ACC112 (cell line): ENCODE measurements around the gene SRGAP2C.
"Not testable (repeated sequence)": the region's sequence is repeated elsewhere in the genome, so short reads cannot be mapped to it uniquely, and the experiment has no call there.

Experiments used
- H2AFZ ChIP-seq: fragments of 200-600 bp; sonication (generic); one replicate; pipeline ENCODE4 v1.6.0; 2017; ENCODE audit warnings: antibody characterized with exemption, low read length; ENCODE audit not compliant: unreplicated experiment
- H3K27ac ChIP-seq: fragments of 200-600 bp; sonication (generic); 2 replicates; pipeline ENCODE4 v1.5.1; 2014; ENCODE audit warnings: low read depth, mild to moderate bottlenecking, antibody characterized with exemption, low read length, moderate library complexity
- H3K27me3 ChIP-seq: fragments of 200-600 bp; sonication (generic); 2 replicates; pipeline ENCODE4 v1.6.1; 2014; ENCODE audit warnings: mild to moderate bottlenecking, antibody characterized with exemption, low read length, moderate library complexity, mixed read lengths; ENCODE audit not compliant: insufficient read depth
- H3K36me3 ChIP-seq: fragments of 200-600 bp; sonication (generic); 2 replicates; pipeline ENCODE4 v1.6.1; 2016; ENCODE audit warnings: mild to moderate bottlenecking, antibody characterized with exemption, low read length, moderate library complexity, mixed read lengths; ENCODE audit not compliant: insufficient read depth
- H3K4me1 ChIP-seq: fragments of 200-600 bp; sonication (generic); one replicate; pipeline ENCODE4 v1.6.1; 2016; ENCODE audit warnings: low read length, mixed read lengths; ENCODE audit not compliant: insufficient read depth, unreplicated experiment, control insufficient read depth
- H3K4me3 ChIP-seq: fragments of 200-600 bp; sonication (generic); 2 replicates; pipeline ENCODE4 v1.5.1; 2014; ENCODE audit warnings: mild to moderate bottlenecking, low read depth, low read length
- H3K79me2 ChIP-seq: fragments of 200-600 bp; sonication (generic); one replicate; pipeline ENCODE4 v1.6.0; 2016; ENCODE audit warnings: low read length; ENCODE audit not compliant: control insufficient read depth, unreplicated experiment, insufficient read depth

The SRGAP2C gene

DNA sequence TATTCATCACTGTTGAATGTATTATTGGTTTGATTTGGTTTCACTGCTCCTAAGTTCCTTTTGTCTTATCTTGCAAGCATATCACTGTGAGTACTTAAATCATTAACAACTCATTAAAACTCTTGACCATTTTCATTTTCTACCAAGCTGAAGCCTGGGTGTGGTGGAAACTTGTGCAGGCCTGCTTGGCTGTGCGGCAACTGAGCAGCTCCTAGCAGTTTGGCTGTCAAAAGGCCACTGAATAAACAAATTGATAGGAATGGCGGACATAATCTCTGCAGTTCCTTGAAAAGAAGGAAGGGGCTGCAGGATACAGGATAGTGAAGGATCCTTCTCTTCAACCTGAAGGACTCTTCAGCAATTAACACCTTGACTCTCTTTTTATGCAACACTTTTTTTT, 26.0 kb downstream of the SRGAP2C start:
- not testable (repeated sequence) for H3K36me3 ChIP-seq, H3K27me3 ChIP-seq, H3K27ac ChIP-seq, H3K4me1 ChIP-seq, H3K4me3 ChIP-seq, H3K79me2 ChIP-seq, H2AFZ ChIP-seq

DNA sequence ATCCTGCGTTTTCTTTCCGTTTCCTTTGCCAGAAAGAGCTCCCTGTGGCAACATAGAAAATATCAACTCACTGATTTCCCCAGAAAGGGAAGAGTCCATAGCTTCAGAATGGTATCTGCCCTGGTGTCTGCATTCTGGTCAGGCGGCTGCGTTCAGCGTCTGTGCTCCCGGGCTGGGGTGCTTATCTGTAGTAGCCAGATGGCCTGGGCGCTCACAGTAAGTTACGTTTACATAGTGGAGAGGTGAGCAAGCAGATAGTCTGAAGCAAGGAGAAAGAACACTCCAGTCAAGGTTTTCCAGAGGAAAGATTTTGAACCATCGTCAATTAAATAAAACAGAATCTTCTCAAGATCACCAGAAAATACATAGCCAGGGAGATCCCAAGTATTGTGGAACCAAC, 28.7 kb downstream of the SRGAP2C start:
- not testable (repeated sequence) for H3K36me3 ChIP-seq, H3K27ac ChIP-seq, H3K27me3 ChIP-seq, H3K4me3 ChIP-seq, H2AFZ ChIP-seq, H3K79me2 ChIP-seq, H3K4me1 ChIP-seq

GRCh38 chr1:121214544-121215156, 29.9 kb downstream of the SRGAP2C start:
- H3K4me3 ChIP-seq, H2AFZ ChIP-seq, H3K79me2 ChIP-seq, H3K27me3 ChIP-seq, H3K36me3 ChIP-seq, H3K4me1 ChIP-seq, H3K27ac ChIP-seq: not testable (repeated sequence)

DNA sequence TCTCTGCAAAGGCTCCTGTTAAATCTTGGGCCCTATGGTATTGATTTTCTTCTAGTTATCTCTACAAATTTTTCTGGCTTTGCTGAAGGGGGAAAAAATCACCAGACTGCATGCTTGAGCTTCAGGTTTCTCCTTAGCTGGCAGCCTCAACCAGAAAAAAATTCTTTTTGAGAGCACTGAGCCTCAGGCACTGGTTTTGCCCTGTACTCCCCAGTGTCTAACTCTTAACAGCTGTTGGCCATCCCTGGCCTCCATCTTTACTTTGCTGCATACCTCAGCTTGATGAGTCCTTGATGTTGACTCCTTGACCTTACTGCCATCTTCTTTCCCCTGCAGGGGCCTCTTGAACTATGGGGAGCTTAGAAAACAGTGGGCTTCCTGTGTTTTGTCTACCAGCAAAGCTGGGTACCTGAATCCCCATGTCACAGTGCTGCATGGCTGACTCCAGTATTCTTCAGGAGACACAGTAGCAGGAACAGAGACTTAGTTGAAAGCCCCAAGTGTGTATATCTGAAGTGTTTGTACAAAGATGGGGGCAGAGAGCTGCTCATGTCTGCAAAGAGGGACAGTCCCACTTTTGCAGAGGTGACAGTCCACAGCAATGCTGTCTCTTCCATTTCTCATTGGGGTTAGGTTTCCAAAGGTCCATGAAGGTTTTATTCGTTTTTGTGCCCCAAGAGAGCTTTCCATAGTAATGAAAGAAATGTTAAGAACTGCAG, 31.1 kb downstream of the SRGAP2C start:
- H3K4me1 ChIP-seq, H3K36me3 ChIP-seq, H3K79me2 ChIP-seq, H3K4me3 ChIP-seq, H2AFZ ChIP-seq, H3K27me3 ChIP-seq, H3K27ac ChIP-seq: not testable (repeated sequence)

GRCh38 chr1:121216676-121217075, 31.9 kb downstream of the SRGAP2C start:
- not testable (repeated sequence) for H3K36me3 ChIP-seq, H3K4me1 ChIP-seq, H2AFZ ChIP-seq, H3K27ac ChIP-seq, H3K27me3 ChIP-seq, H3K4me3 ChIP-seq, H3K79me2 ChIP-seq

- not testable (repeated sequence) for H3K4me3 ChIP-seq, H3K36me3 ChIP-seq, H3K27ac ChIP-seq, H2AFZ ChIP-seq, H3K27me3 ChIP-seq, H3K79me2 ChIP-seq, H3K4me1 ChIP-seq
Measured at GRCh38 chr1:121221770-121222169, 37.0 kb downstream of the SRGAP2C start.

- H3K4me1 ChIP-seq, H3K36me3 ChIP-seq, H3K27me3 ChIP-seq, H3K27ac ChIP-seq, H3K79me2 ChIP-seq, H2AFZ ChIP-seq, H3K4me3 ChIP-seq: not testable (repeated sequence)
Measured at GRCh38 chr1:121224714-121225113, 39.9 kb downstream of the SRGAP2C start.

GRCh38 chr1:121226295-121226904, 41.6 kb downstream of the SRGAP2C start:
- not testable (repeated sequence) for H2AFZ ChIP-seq, H3K4me3 ChIP-seq, H3K27ac ChIP-seq, H3K4me1 ChIP-seq, H3K36me3 ChIP-seq, H3K79me2 ChIP-seq, H3K27me3 ChIP-seq

DNA sequence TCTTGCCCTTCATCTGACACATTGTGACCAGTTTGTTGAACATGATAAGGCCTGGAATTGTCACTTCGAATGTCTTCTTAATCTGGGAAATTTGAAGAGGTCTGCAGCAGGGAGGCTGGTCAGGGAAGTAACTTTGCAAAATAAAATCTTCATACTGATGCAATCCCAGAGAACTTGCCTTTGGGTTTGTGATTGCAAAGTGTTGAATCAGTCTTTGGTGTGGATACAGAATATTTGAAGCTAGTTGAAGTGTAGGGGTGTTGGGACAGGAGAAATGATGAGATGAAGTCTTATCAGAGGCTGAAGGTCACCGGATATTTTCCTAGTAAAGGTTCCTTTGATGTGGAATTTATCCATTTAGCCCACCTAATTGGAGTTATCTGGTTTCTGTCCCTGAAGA, 42.1 kb downstream of the SRGAP2C start:
- not testable (repeated sequence) for H3K36me3 ChIP-seq, H2AFZ ChIP-seq, H3K4me1 ChIP-seq, H3K27ac ChIP-seq, H3K27me3 ChIP-seq, H3K4me3 ChIP-seq, H3K79me2 ChIP-seq

DNA sequence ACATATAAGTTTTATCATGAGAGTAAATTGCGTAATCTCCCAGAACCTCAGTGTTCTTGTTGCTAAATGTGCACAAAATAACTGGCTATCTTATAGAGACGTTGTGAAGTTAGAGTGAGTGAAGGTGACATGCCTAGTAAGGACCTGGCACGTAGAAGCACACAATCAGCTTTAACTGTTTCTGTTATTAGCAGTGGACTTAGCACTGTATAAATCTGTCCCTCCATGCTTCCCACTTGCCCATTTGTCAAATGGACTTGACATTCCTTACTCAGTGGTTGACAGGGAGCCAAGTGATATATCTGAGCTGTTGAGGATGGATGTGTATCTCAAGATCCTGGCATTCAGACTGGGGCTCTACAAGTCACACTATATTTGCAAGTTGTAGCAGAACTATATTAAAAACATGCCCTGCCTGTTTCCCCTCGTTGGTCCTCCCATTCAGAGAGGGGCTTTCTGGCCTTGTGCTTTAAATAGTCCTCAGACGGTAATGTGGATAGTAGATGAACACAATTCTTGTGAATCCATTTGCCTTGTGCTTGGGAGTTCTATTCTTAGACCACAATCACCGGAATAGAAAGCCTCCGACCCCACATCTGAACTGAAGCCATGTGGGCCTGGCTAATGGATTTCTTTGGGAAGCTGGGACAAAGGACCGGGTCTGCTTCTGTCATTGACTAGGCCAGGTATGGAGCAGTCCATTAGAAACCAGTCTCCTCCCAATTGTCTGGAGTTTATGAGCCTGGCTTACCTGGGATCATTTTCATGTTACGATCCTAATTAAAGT, 43.0 kb downstream of the SRGAP2C start:
- not testable (repeated sequence) for H3K27ac ChIP-seq, H2AFZ ChIP-seq, H3K36me3 ChIP-seq, H3K4me3 ChIP-seq, H3K4me1 ChIP-seq, H3K79me2 ChIP-seq, H3K27me3 ChIP-seq

DNA sequence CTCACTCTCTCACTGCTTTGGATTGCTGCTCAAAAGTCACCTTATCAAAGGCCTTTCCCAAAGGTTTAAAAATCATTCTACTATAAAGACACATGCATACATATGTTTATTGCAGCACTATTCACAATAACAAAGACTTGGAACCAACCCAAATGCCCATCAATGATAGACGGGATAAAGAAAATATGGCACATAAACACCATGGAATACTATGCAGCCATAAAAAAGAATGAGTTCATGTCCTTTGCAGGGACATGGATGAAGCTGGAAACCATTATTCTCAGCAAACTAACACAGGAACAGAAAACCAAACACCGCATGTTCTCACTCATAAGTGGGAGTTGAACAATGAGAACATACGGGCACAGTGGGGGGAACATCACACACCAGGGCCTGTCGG, 45.9 kb downstream of the SRGAP2C start:
- not testable (repeated sequence) for H2AFZ ChIP-seq, H3K27me3 ChIP-seq, H3K4me3 ChIP-seq, H3K79me2 ChIP-seq, H3K4me1 ChIP-seq, H3K27ac ChIP-seq, H3K36me3 ChIP-seq
